ENCODE data around the gene WDR5.
"Not testable (repeated sequence)": the region's sequence is repeated elsewhere in the genome, so short reads cannot be mapped to it uniquely, and the experiment has no call there.

The WDR5 gene

GRCh38 chr9:134135343-134136117, at the start of gene WDR5:
WDR5 (plus strand) TSS chr9:134136082; CDS start chr9:134139878, 3,796 bp downstream.
- peak; percentile 71 for DNase-seq

GRCh38 chr9:134088063-134088725, 47.7 kb upstream of the WDR5 start:
- no peak for DNase-seq

- no peak for DNase-seq
Observed at GRCh38 chr9:134089972-134090371, 45.9 kb upstream of the WDR5 start.

- no peak for DNase-seq
Observed at GRCh38 chr9:134099123-134099761, 36.6 kb upstream of the WDR5 start.

GRCh38 chr9:134100040-134100439, 35.8 kb upstream of the WDR5 start:
- no peak for DNase-seq

- not testable (repeated sequence) for DNase-seq
Observed at GRCh38 chr9:134101133-134101532, 34.7 kb upstream of the WDR5 start.

GRCh38 chr9:134101623-134102149, 34.2 kb upstream of the WDR5 start:
- no peak for DNase-seq

- DNase-seq = no peak
Observed at GRCh38 chr9:134103391-134103998, 32.4 kb upstream of the WDR5 start.

- DNase-seq = no peak
Observed at GRCh38 chr9:134111064-134111463, 24.8 kb upstream of the WDR5 start.

GRCh38 chr9:134112561-134112960, 23.3 kb upstream of the WDR5 start:
- DNase-seq = no peak

- DNase-seq = not testable (repeated sequence)
Observed at GRCh38 chr9:134118972-134119371, 16.9 kb upstream of the WDR5 start.

GRCh38 chr9:134123764-134124128, 12.1 kb upstream of the WDR5 start:
- DNase-seq = no peak

- DNase-seq = no peak
Observed at GRCh38 chr9:134125413-134126095, 10.3 kb upstream of the WDR5 start.

GRCh38 chr9:134126373-134126772, 9.5 kb upstream of the WDR5 start:
- no peak for DNase-seq

- no peak for DNase-seq
Observed at GRCh38 chr9:134127065-134127580, 8.8 kb upstream of the WDR5 start.

- DNase-seq = no peak
Observed at GRCh38 chr9:134127616-134128015, 8.3 kb upstream of the WDR5 start.

- no peak for DNase-seq
Observed at GRCh38 chr9:134128727-134129679, 6.9 kb upstream of the WDR5 start.

GRCh38 chr9:134130503-134131375, 5.1 kb upstream of the WDR5 start:
- DNase-seq = peak; percentile 49

- DNase-seq = no peak
Observed at GRCh38 chr9:134131471-134132207, 4.2 kb upstream of the WDR5 start.

Data from SHP77 treated with DMSO at 0.1 percent for 48 hours (cell line).